Spleen (tissue), 11 donors: Measurements from ENCODE around the gene SLC27A2. TPM values are rescaled to one million over a fixed set of nuclear protein-coding genes. Genes with fewer than 3 reads are reported as not detected.

Experiments used
- DNase-seq: peaks from one replicate; pipeline ENCODE4 v3.0.0-alpha.2; 2020
- H3K27ac ChIP-seq, 8 donors: fragments of 200-600 bp; sonication (generic) in 7 of 8; 1 replicate in 4 of 8; 2 replicates in 4 of 8; pipeline versions ENCODE4 v1.5.0 to v1.8.0; 2016 to 2021; ENCODE audit warnings: inconsistent platforms in 4 of 8, mild to moderate bottlenecking in 4 of 8, moderate library complexity in 1 of 8
- H3K27me3 ChIP-seq, 7 donors: fragments of 200-600 bp; sonication (generic) in 6 of 7; replicated peaks in 1 of 7; 1 replicate in 4 of 7; 2 replicates in 3 of 7; pipeline versions ENCODE4 v1.5.0 to v1.8.0; 2016 to 2021; ENCODE audit warnings: inconsistent platforms in 3 of 7, mild to moderate bottlenecking in 1 of 7
- H3K36me3 ChIP-seq, 6 donors: fragments of 200-600 bp; sonication (generic) in 5 of 6; 1 replicate in 4 of 6; 2 replicates in 2 of 6; pipeline versions ENCODE4 v1.5.0 to v1.8.0; 2016 to 2021; ENCODE audit warnings: inconsistent platforms in 2 of 6
- H3K4me1 ChIP-seq, 6 donors: fragments of 200-600 bp; sonication (generic) in 5 of 6; 1 replicate in 3 of 6; 2 replicates in 3 of 6; pipeline versions ENCODE4 v1.5.0 to v1.8.0; 2016 to 2021; ENCODE audit warnings: inconsistent platforms in 3 of 6
- H3K4me3 ChIP-seq, 8 donors: fragments of 200-600 bp; sonication (generic) in 7 of 8; 1 replicate in 4 of 8; 2 replicates in 4 of 8; pipeline versions ENCODE4 v1.5.0 to v1.8.0; 2016 to 2021; ENCODE audit warnings: inconsistent platforms in 4 of 8, mild to moderate bottlenecking in 4 of 8, moderate library complexity in 2 of 8
- H3K9me3 ChIP-seq, 8 donors: fragments of 200-600 bp; sonication (generic) in 7 of 8; 1 replicate in 4 of 8; 2 replicates in 4 of 8; pipeline versions ENCODE4 v1.5.0 to v1.8.0; 2016 to 2021; ENCODE audit warnings: inconsistent platforms in 4 of 8
- CTCF ChIP-seq, 11 experiments: fragments of 200-600 bp in 7 of 11; fragments of 450-650 bp in 4 of 11; sonication (generic) in 4 of 11; IDR thresholded peaks in 8 of 11; conservative IDR thresholded peaks in 3 of 11; 1 replicate in 7 of 11; 2 replicates in 4 of 11; pipeline versions ENCODE4 v1.4.0 to v1.8.0; 2016 to 2021; ENCODE audit warnings: antibody characterized with exemption in 11 of 11, inconsistent platforms in 4 of 11, mild to moderate bottlenecking in 1 of 11
- POLR2A ChIP-seq, 3 donors: fragments of 450-650 bp; IDR thresholded peaks; one replicate each; pipeline ENCODE4 v1.5.1; 2017; ENCODE audit warnings: antibody characterized with exemption in 3 of 3, mild to moderate bottlenecking in 1 of 3
- POLR2AphosphoS5 ChIP-seq, 3 donors: sonication (generic); formaldehyde crosslinking; IDR thresholded peaks; one replicate each; pipeline ENCODE4 v1.5.1; 2017; ENCODE audit warnings: antibody characterized with exemption in 3 of 3
- WGBS, 5 donors: extraction: QIAGEN DNeasy Blood & Tissue Kit in 3 of 5; methylation state at CpG; one replicate each; pipeline versions ENCODE4 v1.1.5 to v1.1.7; 2013 to 2018; 5-methylcytosine and 5-hydroxymethylcytosine counted together
- intact Hi-C: fragments of 100-400 bp; cut with DNase I; formaldehyde crosslinking; loops from one replicate; pipeline ENCODE4 v1.15.0; 2023; ENCODE audit warnings: low total_unique reads
- polyA plus RNA-seq, 3 donors: library from polyadenylated mRNA; stranded (reverse); fragments of 200-250 nt; gene quantifications; one replicate each; pipeline ENCODE4 v1.2.1, GENCODE V29; 2013
- total RNA-seq, 7 donors: library from RNA; depleted of rRNA in 3 of 7; stranded (reverse); fragments of >200 nt in 3 of 7; fragmentation: NEBNext Ultra II Directional in 4 of 7; extraction: Animal tissue kit (Norgen Biotek cat#: 25700) in 4 of 7; gene quantifications; one replicate each; pipeline versions ENCODE4 v1.1.0 to v1.2.1, GENCODE V29; 2016 to 2021
- donor health status: healthy with polysubstance abuse.
- donor health status: DM: no; HTN: no; CAD: no; lungs with moderate emphysema.
- donor health status: DM: no; HTN: no; CAD: no.
- donor health status: Bipolar disorder and iron deficiency.
- donor health status: healthy.
- donor health status: DM: no; HTN: no; CAD: no.
- donor health status: DM: yes; HTN: yes; CAD: no.

SLC27A2 gene
- total and polyA plus RNA-seq, 10 donors: 0.15 to 1.3 (median 0.39) TPM; not detected in 1

GRCh38 chr15:50182219-50183013 is 420 bp downstream of the SLC27A2 start:
- no peaks in the 10 kb centered on the region for H3K36me3 ChIP-seq
- DNase-seq: peak; percentile 88
- H3K27ac ChIP-seq: peak overlapping the region in 1 of 8 donors; percentile 33
- H3K4me1 ChIP-seq: peaks cover 0 to 24% (median 20%) of the 10 kb centered on the region in 6 donors
- WGBS, 5 donors: 1 to 3% (median 1%) methylated on average over 14 to 80 of the region's 80 CpGs
- H3K27me3 ChIP-seq: peaks cover 0 to 28% (median 18%) of the 10 kb centered on the region in 7 donors
- H3K4me3 ChIP-seq: peak overlapping the region; percentile 55 to 93 (median 62)
- TF ChIP-seq CTCF (IDR thresholded peaks at IDR 0.05 in 8 of 11, conservative IDR thresholded peaks at IDR 0.05 in 3 of 11): no peak
- no peak for TF ChIP-seq POLR2A (IDR thresholded peaks at IDR 0.05)
- no peak for TF ChIP-seq POLR2AphosphoS5 (IDR thresholded peaks at IDR 0.05)
- no peaks in the 10 kb centered on the region for H3K9me3 ChIP-seq
- intact Hi-C loops: no loop called here

GRCh38 chr15:50183112-50183794 is 1.3 kb downstream of the SLC27A2 start:
- TF ChIP-seq POLR2AphosphoS5 (IDR thresholded peaks at IDR 0.05): no peak
- no peak for TF ChIP-seq CTCF (IDR thresholded peaks at IDR 0.05 in 8 of 11, conservative IDR thresholded peaks at IDR 0.05 in 3 of 11)
- no peak for TF ChIP-seq POLR2A (IDR thresholded peaks at IDR 0.05)
- H3K9me3 ChIP-seq: no peaks in the 10 kb centered on the region
- peaks cover 0 to 24% (median 20%) of the 10 kb centered on the region in 6 donors for H3K4me1 ChIP-seq
- no peaks in the 10 kb centered on the region for H3K36me3 ChIP-seq
- H3K27me3 ChIP-seq: peaks cover 0 to 28% (median 18%) of the 10 kb centered on the region in 7 donors
- intact Hi-C loops: no loop called here
- H3K4me3 ChIP-seq: peak overlapping the region in 5 of 8 donors; percentile 61 to 93 (median 63)
- DNase-seq: no peak
- 43 to 63% (median 58%) methylated on average over 2 of the region's 2 CpGs for WGBS, 5 donors
- H3K27ac ChIP-seq: no peak overlapping the region

- intact Hi-C loops: no loop called here
- Histone ChIP-seq H3K9me3 (no peaks in the 10 kb centered on the region), H3K27me3 (peaks cover 0 to 28% (median 18%) of the 10 kb centered on the region in 7 donors), H3K36me3 (no peaks in the 10 kb centered on the region), H3K27ac (no peak overlapping the region), H3K4me3 (no peak overlapping the region), H3K4me1 (peaks cover 0 to 26% (median 20%) of the 10 kb centered on the region in 6 donors)
- DNase-seq: no peak
- 47 to 92% (median 60%) methylated on average over 3 of the region's 3 CpGs for WGBS, 5 donors
- TF ChIP-seq CTCF (IDR thresholded peaks at IDR 0.05 in 8 of 11, conservative IDR thresholded peaks at IDR 0.05 in 3 of 11) (no peak), POLR2AphosphoS5 (IDR thresholded peaks at IDR 0.05) (no peak), POLR2A (IDR thresholded peaks at IDR 0.05) (no peak)
Measured at GRCh38 chr15:50184863-50185504, 3.0 kb downstream of the SLC27A2 start.
